Measurements from ENCODE around the gene PRRT2.
"Not testable (repeated sequence)": the region's sequence is repeated elsewhere in the genome, so short reads cannot be mapped to it uniquely, and the experiment has no call there.

Gene PRRT2

GRCh38 chr16:29825145-29826044, 13.4 kb downstream of the PRRT2 start:
- no peak overlapping the region for H3K4me3 ChIP-seq (ENCODE audit: low read depth, low read length)
- peak; percentile 87 for DNase-seq (ENCODE audit: low read depth)
- TF ChIP-seq, protein P1, sequence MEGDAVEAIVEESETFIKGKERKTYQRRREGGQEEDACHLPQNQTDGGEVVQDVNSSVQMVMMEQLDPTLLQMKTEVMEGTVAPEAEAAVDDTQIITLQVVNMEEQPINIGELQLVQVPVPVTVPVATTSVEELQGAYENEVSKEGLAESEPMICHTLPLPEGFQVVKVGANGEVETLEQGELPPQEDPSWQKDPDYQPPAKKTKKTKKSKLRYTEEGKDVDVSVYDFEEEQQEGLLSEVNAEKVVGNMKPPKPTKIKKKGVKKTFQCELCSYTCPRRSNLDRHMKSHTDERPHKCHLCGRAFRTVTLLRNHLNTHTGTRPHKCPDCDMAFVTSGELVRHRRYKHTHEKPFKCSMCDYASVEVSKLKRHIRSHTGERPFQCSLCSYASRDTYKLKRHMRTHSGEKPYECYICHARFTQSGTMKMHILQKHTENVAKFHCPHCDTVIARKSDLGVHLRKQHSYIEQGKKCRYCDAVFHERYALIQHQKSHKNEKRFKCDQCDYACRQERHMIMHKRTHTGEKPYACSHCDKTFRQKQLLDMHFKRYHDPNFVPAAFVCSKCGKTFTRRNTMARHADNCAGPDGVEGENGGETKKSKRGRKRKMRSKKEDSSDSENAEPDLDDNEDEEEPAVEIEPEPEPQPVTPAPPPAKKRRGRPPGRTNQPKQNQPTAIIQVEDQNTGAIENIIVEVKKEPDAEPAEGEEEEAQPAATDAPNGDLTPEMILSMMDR (conservative IDR thresholded peaks at IDR 0.05; ENCODE audit: low read depth, low read length) = no peak

- no peak overlapping the region for H3K4me3 ChIP-seq (ENCODE audit: low read depth, low read length)
- TF ChIP-seq, protein P1 (conservative IDR thresholded peaks at IDR 0.05; ENCODE audit: low read depth, low read length) = no peak
- no peak for DNase-seq (ENCODE audit: low read depth)
Observed at GRCh38 chr16:29826342-29826695, 14.3 kb downstream of the PRRT2 start.

GRCh38 chr16:29830774-29831173, 18.8 kb downstream of the PRRT2 start:
- H3K4me3 ChIP-seq (ENCODE audit: low read depth, low read length) = no peak overlapping the region
- TF ChIP-seq, protein P1 (conservative IDR thresholded peaks at IDR 0.05; ENCODE audit: low read depth, low read length) = no peak
- DNase-seq (ENCODE audit: low read depth) = no peak

DNA sequence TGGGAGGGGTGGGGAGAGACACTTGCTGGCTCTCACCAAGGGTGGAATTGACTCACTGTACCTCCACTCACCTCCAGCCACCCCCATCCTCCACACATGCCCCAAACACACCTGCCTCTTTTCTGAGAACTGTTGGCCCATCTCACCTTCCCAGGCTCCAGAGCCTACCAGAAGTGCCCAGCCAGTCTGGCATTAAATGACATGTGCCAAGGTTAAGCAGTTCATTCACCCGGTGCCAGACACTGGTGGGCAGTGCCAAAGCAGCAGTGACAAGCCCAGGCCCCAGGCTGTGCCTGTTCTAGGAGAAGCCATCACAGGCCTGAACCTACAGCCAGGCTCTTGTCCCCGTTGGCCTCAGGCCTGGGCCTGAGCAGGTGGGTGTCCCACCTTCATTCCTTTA, 19.5 kb downstream of the PRRT2 start:
- H3K4me3 ChIP-seq (ENCODE audit: low read depth, low read length) = no peak overlapping the region
- DNase-seq (ENCODE audit: low read depth) = no peak
- TF ChIP-seq, protein P1 (conservative IDR thresholded peaks at IDR 0.05; ENCODE audit: low read depth, low read length) = no peak

DNA sequence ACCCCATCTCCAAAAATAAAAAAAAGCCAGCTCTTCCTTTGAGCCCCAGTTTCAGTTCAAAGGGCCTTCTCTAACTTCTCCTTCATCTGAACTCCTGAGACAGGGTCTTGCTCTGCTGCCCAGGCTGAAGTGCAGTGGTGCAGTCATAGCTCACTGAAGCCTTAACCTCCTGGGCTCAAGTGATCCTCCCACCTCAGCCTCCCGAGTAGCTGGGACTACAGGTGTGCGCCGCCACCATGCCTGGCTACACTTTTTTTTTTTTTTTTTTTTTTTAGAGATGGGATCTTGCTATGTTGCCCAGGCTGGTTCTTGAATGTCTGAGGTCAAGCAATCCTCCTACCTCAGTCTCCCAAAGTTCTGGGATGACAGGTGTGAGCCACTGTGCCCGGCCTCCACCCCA, 21.2 kb downstream of the PRRT2 start:
- not testable (repeated sequence) for DNase-seq (ENCODE audit: low read depth); H3K4me3 ChIP-seq (ENCODE audit: low read depth, low read length)

- TF ChIP-seq, protein P1 (conservative IDR thresholded peaks at IDR 0.05; ENCODE audit: low read depth, low read length) = no peak
- H3K4me3 ChIP-seq (ENCODE audit: low read depth, low read length) = no peak overlapping the region
- DNase-seq (ENCODE audit: low read depth) = no peak
Observed at GRCh38 chr16:29834079-29834478, 22.1 kb downstream of the PRRT2 start.

- H3K4me3 ChIP-seq (ENCODE audit: low read depth, low read length) = no peak overlapping the region
- no peak for DNase-seq (ENCODE audit: low read depth)
- TF ChIP-seq, protein P1 (conservative IDR thresholded peaks at IDR 0.05; ENCODE audit: low read depth, low read length) = no peak
Observed at GRCh38 chr16:29835926-29836325, 23.9 kb downstream of the PRRT2 start.
